CD4-positive, alpha-beta T cell treated with Interleukin-4 for 4 hours (primary cell): Measurements from ENCODE around the gene OR10K1.
"Not testable (repeated sequence)": the region's sequence is repeated elsewhere in the genome, so short reads cannot be mapped to it uniquely, and the experiment has no call there.

Experiments used
- DNase-seq: peaks from one replicate; pipeline ENCODE4 v3.0.0-alpha.2; 2020

Gene OR10K1, protein sequence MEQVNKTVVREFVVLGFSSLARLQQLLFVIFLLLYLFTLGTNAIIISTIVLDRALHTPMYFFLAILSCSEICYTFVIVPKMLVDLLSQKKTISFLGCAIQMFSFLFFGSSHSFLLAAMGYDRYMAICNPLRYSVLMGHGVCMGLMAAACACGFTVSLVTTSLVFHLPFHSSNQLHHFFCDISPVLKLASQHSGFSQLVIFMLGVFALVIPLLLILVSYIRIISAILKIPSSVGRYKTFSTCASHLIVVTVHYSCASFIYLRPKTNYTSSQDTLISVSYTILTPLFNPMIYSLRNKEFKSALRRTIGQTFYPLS

DNA sequence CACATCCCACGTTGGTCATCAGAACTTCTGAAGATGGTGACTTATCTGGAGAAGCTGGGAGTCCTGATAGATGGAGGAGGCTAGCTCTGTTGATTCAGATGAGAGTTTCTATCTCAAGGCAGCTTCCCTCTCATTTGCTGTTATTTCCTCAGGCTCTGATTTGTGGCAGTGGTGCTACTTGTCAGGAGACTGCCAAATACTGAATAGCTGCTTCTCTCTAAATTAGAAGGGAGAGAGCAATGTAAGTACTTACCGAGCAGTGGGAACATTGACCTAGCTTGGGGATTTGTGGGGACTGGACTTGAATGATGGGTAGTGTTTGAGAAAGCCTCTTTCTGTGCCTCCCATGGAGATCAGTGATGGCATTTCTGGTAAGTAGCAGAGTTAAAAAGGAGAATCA is at the start of gene OR10K1:
TSS of gene OR10K1 (plus strand) at position 301 of the 400 bp plus-strand sequence. CDS start 3,728 bp downstream, outside the sequence.
- no peak for DNase-seq

DNA sequence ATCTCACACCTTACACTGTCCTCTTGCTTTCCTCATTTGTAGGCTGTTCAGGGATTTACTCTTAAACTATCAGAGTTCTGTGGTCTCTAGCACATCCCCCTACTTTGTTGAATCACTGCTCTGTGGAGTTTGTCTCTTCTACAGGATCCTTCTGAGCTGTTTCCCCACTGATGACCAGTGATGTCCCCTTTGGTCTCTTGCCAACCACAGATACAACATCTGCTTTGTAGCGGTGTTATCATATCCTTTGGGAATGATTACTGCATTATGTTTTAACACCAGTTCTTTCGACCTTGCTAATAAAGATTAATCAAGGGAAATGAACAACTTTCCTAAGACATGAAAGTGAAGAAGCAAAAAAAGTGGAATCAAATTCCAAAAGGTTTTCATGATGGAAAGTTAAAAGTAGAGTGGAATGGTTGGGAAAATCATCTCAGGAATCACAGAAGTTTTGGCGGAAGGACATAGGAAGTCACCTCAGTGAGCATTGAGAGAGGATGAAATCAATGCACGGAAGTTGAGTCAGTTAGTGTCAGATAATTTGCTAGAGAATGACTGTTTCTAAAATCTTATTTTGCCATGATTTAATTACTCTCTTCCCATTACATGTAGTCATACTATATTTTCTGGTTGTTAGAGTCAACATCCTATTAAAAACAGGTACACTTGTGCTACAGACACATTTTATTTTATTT is 46.8 kb upstream of the OR10K1 start:
- DNase-seq: no peak

DNA sequence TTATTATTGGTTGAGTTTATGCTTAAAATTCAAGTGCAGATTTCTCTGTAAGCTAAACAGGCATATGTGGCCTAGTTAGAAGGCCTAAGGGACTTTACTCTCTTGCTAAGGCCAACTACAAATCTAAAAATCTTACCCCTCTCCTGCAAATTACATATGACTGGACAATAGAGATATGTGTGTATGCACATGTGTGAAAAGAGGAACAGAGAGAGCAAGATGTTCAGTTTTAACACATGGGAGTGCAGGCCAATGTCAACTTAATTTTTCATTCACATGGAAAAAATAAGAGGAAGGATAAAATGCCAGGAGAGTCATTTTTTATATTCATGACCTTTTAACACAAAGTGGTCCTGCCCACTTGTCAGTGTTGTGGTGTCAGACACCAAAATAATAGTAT is 44.0 kb upstream of the OR10K1 start:
- DNase-seq: no peak

DNA sequence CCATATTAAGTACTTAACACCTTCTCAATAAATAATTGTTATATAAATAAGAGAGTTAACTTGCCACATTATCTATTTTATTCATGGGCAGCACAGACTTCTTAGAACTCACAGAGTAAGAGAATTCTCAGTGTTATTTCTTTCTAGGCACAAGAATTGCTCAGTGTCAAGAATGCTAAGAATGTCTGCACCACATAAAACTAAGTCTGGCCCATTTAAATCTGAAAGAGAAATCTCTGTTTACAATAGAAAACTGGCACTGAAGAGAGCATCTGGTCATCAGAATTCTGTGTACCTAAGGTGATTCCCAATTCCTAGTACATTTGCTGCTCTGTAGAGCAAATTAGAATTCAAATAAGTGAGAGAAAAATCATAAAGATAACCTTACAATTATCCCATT is 39.4 kb upstream of the OR10K1 start:
- DNase-seq: no peak

DNA sequence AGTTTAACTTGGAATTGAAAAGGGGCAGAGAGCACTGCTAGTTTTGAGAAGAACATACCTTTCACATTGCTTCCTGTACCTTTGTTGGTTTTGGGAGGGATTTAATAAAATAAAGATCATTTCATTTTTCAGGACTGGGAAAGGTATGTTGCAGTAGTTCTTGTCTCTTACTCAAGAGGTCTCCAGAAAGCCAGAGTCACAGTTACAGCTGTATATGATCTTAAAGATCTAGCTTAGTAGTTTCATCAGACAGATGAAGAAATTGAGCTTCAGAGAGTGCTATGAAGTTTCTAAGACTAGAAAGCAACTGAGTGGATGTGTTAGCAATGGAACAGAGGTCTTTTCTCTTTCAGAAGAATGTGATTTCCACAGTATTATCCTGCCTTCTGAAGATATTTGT is 36.6 kb upstream of the OR10K1 start:
- DNase-seq: no peak

DNA sequence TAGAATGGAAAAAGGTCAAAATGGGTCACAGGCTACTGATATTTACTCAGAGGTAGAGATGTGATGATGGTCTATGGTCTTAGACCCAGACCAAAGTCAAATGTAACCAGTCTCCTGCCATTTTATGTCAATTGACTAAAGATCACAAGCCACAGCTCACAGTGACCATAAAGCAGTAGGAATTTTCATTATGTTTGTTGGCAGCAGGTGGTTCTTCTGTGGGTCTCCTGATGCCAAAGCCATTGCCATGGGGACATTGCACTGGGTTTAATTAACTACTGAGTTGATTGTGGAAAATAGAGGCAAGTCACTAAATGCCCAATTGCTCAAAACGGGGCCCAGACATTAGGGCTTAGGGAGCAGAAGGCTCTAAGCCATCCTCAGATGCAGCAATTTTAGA is 35.5 kb upstream of the OR10K1 start, which contains the start of gene OR10K2:
TSS of gene OR10K2 (minus strand) at position 101 of the 400 bp plus-strand sequence. CDS start 5,371 bp downstream, outside the sequence.
- DNase-seq: no peak

DNA sequence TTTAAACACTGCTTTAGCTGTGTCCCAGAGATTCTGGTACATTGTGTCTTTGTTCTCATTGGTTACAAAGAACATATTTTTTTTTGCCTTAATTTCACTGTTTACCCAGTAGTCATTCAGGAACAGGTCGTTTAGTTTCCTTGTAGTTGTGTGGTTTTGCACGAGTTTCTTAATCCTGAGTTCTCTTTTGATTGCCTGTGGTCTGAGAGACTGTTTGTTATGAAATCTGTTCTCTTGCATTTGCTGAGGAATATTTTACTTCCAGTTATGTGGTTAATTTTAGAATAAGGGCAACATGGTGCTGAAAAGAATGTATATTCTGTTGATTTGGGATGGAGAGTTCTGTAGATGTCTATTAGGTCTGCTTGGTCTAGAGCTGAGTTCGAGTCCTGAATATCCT is 31.5 kb upstream of the OR10K1 start:
- not testable (repeated sequence) for DNase-seq

DNA sequence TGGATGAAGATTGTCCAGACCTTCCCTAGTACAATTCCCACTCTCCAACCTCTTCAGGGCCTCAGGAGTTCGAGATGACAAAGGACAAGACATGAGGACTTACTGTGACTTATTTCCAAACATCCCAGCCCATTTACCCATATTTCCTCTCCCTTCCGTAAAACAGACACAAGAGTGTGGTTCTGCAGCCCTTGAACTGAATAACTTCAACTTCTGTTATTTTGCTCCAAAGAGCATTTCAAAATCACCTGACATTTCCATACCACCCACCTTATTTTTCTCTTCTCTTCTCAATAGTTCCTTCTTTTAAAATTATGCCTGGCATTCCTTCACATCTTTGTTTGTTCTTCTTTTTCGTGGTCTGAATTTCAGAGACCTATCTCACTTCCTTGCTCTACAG is 26.9 kb upstream of the OR10K1 start:
- no peak for DNase-seq

DNA sequence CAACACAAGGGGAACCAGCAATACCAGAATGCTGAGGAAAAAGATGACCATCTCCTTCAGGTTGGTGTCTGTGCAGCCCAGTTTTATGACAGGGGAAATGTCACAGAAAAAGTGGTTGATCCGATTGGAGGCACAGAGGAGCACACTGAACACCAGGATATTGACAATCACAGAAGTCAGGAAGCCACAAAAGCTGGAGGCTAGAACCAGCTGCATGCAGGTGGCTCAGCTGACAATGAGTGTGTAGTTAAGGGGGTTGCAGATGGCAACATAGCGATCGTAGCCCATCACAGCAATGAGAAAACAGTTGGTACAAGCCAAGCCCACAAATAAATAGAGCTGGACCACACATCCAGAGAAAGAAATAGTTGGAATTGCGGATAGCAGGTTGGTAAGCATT is 16.3 kb upstream of the OR10K1 start:
- DNase-seq: no peak

DNA sequence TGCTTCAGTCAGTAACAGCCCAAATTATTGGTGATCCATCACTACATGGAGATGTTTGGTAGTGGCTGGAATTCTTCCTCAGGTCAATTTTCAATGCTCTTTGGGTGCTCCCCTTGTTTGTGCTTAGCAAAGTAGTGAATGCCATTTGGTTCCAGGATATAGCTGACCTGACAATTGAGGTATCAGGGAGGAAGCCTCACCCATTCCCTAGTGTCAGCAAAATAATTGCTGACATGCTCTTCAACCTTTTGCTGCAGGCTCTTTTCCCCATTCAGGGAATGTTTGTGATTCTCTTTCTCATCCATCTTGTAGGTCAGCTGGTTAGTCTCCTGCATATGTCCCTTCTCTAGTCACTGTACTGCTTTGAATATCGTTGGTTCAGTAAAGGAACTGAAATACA is 7.1 kb upstream of the OR10K1 start:
- DNase-seq: no peak

DNA sequence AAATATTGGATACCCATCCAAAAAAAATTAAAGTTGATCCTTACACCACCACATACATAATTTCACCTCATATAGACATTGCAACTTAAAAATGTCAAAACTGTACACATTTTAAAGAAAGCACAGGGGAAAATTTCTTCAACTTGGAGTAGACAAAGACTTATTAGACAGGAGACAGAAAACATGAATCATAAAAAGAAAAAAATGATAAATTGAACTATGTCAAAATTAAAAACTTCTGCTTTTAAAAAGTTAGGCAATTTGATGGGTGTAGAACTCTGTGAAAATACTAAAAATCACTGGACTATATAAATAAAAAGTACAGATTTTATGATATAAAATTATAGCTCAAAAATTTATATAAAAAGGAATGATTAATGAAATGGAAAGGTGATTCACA is 4.4 kb upstream of the OR10K1 start:
- DNase-seq: no peak

DNA sequence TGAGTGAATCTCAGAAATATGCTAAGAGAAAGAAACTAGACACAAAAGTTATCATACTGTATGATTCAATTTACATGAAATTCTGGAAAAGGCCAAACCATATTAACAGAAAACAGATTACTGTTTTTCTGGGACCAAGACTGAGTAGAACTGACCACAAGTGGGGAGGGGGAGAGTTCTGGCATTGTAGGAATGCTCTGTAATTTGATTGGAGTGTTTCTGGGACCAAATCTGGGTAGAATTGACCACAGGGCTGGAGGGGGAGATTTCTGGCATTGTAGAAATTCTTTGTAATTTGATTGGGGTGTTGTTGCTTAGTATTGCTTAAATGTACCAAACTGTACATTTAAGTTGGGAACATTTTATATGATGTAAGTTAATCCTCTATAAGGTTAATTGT is 3.4 kb upstream of the OR10K1 start:
- no peak for DNase-seq

DNA sequence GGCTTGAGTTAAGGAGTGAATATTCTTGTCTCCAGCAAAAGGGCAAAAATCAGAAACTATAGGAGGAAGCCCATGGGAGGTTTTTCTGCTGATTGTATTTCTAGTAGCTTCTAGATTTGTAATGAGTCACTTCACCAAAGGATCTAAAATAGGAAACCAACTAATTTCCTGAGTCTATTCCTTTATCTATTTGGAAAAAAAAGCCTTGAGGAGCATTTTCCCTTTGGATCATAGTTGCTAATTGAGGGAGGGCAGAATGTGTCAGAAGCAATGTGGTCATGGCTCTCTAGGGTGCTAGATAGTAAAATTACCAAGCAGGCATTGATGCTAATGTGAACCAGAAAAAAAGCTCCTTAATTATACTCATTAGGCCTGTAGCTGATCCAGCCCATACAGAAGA is 10.3 kb downstream of the OR10K1 start, which contains the start of gene OR10R2:
TSS of gene OR10R2 (plus strand) at position 301 of the 400 bp plus-strand sequence. CDS start 106 bp downstream, outside the sequence.
- DNase-seq: no peak

DNA sequence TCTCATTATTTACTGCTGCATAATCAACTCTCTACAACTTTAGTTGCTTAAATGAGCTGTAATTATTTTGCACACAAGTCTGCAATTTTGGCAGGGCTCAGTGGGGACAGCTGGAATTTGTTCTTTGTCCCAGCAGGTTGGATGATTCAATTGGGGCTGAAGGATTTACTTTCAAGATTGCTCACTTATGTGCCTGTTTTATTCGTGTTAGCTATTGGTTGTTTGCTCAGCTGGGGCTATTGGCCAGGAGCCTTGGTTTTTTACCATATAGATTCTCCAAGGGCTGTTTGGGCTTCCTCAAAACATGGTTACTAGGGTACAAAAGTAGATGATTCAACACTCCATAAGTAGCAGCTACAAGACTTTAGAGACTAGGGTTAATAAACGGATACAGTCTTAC is 23.8 kb downstream of the OR10K1 start:
- DNase-seq: no peak

DNA sequence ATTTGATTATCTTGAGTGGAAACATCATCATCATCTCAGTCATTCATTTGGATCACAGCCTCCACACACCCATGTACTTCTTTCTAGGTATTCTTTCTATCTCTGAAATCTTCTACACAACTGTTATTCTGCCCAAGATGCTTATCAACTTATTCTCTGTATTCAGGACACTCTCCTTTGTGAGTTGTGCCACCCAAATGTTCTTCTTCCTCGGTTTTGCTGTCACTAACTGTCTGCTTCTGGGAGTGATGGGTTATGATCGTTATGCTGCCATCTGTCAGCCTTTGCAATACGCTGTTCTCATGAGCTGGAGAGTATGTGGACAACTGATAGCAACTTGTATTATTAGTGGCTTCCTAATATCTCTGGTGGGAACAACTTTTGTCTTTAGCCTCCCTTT is 29.7 kb downstream of the OR10K1 start:
- no peak for DNase-seq

DNA sequence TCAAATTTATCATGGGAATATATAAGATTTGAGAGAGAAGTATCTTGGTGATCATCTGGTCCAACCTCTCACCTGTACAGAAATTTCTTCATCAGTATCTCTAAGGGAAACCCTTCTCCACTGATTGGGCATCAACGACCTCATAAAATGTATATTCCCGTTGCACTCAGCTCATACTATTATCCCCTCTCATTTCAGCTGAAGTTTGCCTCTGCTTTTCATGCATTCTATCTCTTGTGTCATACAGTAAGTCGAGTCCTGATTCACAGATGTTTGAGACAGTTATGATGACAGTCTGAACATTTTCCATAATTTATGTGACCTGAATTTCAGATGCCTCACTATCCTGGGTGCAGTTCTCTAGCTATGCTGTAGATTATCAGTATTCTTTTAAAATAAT is 31.4 kb downstream of the OR10K1 start:
- no peak for DNase-seq

DNA sequence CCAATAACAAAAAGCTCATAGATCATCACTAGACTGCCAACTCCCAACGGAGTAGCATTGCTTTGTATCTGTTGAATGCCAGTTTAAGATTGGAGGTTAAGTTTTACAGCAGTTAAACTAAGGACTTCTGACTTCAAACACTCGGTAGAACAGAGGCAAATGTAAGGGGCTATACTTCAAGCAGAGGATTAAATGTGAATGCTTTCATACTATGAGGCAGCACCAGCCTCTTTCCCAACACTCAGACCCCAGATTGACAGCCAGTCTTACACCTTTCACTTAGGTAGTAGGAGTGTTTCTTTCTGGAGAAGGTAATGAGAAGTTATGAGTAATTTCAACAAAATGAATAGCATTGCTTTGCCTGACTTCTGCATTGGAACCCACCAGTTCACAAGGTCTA is 33.2 kb downstream of the OR10K1 start:
- DNase-seq: no peak

DNA sequence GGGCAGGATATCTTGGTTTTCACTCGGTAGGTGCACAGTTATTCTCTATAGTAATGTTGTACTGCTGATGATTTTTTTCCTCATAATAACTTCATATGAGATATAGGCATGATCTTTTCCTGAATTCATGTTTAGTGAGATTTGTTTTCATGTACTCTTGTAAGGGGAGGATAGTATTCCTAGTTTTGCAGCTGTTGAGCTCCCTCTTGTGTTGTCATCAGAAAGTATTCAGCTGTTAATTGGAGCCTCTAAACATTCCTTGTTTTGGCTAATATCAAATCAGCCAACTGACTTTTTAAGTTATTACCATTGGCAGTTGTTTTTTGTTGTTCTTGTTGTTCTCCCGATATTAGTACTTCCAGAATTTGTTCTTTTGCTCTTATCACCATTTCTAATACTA is 34.7 kb downstream of the OR10K1 start:
- DNase-seq: no peak

DNA sequence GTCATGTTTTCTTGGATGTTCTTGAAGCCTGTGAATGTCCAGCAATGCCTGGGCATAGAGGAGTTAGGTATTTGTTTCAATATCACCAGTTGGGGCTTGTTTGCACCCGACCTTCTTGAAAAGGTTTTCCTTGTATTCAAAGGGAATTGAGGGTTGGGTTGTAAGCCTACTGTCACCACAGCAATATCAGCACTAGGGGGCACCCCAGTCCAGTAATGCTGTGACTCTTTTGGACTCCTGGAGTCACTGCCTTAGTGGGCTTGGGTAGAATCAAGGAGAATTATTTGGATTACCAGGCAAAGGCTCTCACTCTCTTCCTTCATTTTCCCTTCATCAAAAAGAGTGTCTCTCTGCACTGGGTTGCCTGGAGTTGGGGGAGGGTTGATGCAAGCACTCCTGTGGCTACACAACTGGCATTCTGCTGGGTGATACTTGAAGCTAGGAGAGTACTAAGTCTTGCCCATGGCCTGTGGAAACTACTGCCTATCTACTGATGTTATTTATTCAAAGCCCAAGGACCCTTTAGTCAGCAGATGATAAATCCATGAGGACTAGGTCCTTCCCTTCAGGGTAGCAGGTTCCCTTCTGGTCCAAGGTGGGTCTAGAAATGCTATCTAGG is 44.8 kb downstream of the OR10K1 start:
- DNase-seq: peak; percentile 25

DNA sequence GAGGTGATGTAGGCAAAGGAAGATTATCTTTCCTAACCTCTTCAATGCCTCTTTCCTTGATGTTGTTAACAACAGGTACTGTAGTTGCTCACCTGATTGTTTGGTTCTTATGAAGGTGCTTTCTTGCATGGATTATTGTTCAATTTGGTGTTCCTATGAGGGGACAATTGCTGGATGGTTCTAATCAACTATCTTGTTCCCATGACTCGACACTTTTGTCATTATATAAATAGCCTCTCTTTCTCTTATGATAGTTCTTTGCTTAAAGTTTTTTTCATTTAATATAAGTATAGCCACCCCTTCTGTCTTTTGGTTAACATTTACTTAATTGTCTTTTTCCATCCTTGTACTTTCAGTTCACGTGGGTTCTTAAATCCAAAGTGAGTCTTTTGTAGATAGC is 45.9 kb downstream of the OR10K1 start:
- DNase-seq: no peak

DNA sequence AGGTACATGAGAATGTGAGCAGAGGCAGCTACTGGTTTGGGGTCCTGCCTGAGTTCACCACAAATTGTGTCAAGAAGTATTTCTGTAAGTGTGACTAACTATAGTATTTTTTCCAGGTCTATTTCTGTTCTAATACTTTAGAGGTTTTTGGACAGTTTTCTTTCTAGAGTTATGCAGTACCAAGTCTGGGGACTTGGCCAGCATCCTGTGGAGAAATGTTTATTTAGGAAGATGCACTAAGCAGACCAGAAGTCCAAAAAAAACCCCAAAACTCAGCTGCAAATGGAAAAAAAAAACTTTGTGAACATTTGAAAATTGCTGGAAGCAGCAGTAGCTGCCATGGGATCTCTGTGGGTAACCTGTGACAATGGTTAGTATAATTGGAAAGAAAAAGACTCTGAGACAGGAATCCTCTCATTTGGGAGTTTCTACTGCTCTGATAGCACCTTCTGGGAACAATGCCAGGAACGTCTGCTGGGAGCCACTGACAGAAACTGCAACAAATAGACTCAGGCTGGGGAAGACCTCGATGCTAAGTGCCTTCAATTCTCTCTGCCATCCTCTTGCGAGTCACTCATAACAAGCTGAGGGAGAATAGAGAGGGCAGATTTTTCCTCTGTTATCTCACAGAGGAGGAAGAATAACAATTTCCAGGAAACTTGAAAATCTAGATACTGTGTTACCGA is 48.0 kb downstream of the OR10K1 start:
- no peak for DNase-seq

DNA sequence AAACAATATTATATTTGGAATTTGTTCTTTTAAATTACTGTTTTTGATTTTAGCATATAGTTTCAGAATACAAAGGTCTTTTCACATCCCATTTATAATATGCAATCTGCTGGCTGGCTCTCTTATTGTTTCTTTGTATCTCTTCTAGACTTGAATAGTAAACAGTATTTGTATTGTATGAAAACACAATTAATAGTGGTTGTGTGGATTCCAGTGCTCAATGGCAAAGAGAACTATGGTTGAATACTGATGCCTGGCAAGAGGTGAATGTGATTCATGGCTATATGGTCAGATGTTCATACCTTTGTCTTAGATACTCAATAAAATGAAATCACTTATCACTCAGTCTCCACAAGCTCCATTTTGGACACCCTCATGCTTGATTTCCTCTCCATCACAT is 55.3 kb downstream of the OR10K1 start:
- no peak for DNase-seq
